H1 (cell line): ENCODE results near the gene ARID3B. TPM values are rescaled to one million over a fixed set of nuclear protein-coding genes. Genes with fewer than 3 reads are reported as not detected.

Experiments
- polyA plus RNA-seq, 7 experiments: library from polyadenylated mRNA; depleted of rRNA in 3 of 7; stranded (reverse) in 5 of 7; unstranded in 2 of 7; fragments of >200 nt in 5 of 7; fragments of 200-250 nt in 2 of 7; gene quantifications; 1 replicate in 5 of 7; 2 replicates in 1 of 7; 4 replicates in 1 of 7; pipeline versions ENCODE4 v1.2.1 to v1.2.3, GENCODE V29; 2011 to 2013; ENCODE audit warnings: missing spikeins in 2 of 7, mixed read lengths in 2 of 7
- total RNA-seq: library from RNA; stranded (reverse); fragmentation: NEBNext Ultra II Directional; extraction: Animal tissue kit (Norgen Biotek cat#: 25700); gene quantifications from 2 replicates; pipeline ENCODE4 v1.2.1, GENCODE V29; 2021
- TF ChIP-seq, protein P1 (sequence below): IDR thresholded peaks from 2 replicates; pipeline ENCODE4 v1.6.1; 2012; ENCODE audit warnings: low read length, inconsistent platforms

ARID3B gene
- total and polyA plus RNA-seq, 2 of the 8 experiments (the other 6 are each of a cell fraction or from before 2014, with no cell fraction given), result 81.0 to 115 TPM

DNA sequence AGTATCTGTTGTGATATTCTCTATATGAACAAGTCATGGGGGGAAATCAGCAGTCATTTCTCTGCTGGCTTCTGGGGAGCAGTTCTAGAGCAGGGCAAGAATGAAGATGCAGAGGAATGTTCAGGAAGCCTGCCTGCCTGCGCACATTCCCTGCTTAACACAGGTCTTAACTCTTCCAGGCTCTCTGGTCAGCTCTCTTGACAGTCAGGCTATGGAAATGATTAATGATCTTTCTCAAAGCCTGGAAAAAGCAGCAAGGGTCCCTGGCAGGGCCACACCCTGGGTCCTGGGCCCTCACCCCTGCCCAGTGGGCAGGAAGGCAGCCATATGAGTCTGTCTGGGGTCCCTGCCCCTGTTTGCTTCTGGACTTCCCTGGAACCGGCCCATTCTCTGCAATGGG lies 43.2 kb downstream of the ARID3B start (continued):
- TF ChIP-seq, protein P1, sequence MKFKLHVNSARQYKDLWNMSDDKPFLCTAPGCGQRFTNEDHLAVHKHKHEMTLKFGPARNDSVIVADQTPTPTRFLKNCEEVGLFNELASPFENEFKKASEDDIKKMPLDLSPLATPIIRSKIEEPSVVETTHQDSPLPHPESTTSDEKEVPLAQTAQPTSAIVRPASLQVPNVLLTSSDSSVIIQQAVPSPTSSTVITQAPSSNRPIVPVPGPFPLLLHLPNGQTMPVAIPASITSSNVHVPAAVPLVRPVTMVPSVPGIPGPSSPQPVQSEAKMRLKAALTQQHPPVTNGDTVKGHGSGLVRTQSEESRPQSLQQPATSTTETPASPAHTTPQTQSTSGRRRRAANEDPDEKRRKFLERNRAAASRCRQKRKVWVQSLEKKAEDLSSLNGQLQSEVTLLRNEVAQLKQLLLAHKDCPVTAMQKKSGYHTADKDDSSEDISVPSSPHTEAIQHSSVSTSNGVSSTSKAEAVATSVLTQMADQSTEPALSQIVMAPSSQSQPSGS, result no peak
